ENCODE measurements around the gene CARD11.

Gene CARD11

GRCh38 chr7:2985866-2986265, 57.8 kb downstream of the CARD11 start:
- Mint-ChIP-seq H3K36me3 (ENCODE audit: low read depth) (no peaks in the 10 kb centered on the region), H3K4me3 (no peak overlapping the region), H3K4me1 (peaks cover 21% of the 10 kb centered on the region), H3K27me3 (ENCODE audit: low read depth, poor library complexity) (peaks cover 2% of the 10 kb centered on the region), H3K27ac (no peak overlapping the region), H3K9me3 (peaks cover 38% of the 10 kb centered on the region)
- DNase-seq: no peak
- TF ChIP-seq, protein P1, sequence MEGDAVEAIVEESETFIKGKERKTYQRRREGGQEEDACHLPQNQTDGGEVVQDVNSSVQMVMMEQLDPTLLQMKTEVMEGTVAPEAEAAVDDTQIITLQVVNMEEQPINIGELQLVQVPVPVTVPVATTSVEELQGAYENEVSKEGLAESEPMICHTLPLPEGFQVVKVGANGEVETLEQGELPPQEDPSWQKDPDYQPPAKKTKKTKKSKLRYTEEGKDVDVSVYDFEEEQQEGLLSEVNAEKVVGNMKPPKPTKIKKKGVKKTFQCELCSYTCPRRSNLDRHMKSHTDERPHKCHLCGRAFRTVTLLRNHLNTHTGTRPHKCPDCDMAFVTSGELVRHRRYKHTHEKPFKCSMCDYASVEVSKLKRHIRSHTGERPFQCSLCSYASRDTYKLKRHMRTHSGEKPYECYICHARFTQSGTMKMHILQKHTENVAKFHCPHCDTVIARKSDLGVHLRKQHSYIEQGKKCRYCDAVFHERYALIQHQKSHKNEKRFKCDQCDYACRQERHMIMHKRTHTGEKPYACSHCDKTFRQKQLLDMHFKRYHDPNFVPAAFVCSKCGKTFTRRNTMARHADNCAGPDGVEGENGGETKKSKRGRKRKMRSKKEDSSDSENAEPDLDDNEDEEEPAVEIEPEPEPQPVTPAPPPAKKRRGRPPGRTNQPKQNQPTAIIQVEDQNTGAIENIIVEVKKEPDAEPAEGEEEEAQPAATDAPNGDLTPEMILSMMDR (IDR thresholded peaks at IDR 0.05): no peak

DNA sequence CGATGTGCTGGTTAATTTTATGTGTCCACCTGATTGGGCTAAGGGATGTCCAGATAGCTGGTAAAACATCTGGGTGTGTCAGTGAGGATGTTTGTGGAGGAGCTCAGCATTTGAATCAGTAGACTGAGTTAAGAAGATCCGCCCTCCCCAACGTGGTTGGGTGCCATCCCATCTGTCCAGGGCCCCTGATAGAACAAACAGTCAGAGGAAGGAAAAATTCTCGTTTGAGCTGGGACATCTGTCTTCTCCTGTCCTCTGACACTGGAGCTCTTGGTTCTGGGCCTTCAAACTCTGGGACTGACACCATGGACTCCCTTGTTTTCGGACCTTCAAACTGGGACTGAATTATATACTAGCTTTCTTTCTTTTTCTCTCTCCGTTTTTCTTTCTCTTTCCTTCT, 59.6 kb downstream of the CARD11 start:
- Mint-ChIP-seq H3K9me3 (peaks cover 24% of the 10 kb centered on the region), H3K36me3 (ENCODE audit: low read depth) (no peaks in the 10 kb centered on the region), H3K4me3 (no peak overlapping the region), H3K27ac (peak overlapping the region; percentile 89), H3K4me1 (peaks cover 29% of the 10 kb centered on the region), H3K27me3 (ENCODE audit: low read depth, poor library complexity) (peaks cover 10% of the 10 kb centered on the region)
- no peak for DNase-seq
- TF ChIP-seq, protein P1 (IDR thresholded peaks at IDR 0.05): no peak

DNA sequence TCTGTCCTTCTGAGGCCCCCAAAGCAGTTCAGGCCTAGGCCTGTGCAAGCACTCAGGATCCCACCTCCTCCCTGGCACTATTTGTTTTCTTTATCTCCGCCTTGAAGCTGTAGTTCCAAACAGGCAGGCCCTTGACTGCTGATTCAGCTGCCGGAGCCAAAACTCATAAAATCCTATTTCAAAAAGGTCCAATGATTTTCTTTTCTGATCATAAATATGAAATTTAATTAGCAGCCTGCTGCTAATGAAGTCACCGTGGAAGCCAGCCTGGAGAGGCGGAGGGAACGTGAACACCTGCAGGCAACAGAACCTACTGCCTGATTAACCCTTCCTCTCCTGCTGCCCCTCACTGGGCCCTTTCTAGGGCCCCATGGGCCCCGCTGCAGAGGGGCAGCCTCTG, 60.1 kb downstream of the CARD11 start:
- TF ChIP-seq, protein P1 (IDR thresholded peaks at IDR 0.05): no peak
- DNase-seq: no peak
- Mint-ChIP-seq H3K4me1 (peaks cover 34% of the 10 kb centered on the region), H3K36me3 (ENCODE audit: low read depth) (no peaks in the 10 kb centered on the region), H3K9me3 (peaks cover 21% of the 10 kb centered on the region), H3K4me3 (no peak overlapping the region), H3K27me3 (ENCODE audit: low read depth, poor library complexity) (peaks cover 11% of the 10 kb centered on the region), H3K27ac (peak overlapping the region; percentile 89)

DNA sequence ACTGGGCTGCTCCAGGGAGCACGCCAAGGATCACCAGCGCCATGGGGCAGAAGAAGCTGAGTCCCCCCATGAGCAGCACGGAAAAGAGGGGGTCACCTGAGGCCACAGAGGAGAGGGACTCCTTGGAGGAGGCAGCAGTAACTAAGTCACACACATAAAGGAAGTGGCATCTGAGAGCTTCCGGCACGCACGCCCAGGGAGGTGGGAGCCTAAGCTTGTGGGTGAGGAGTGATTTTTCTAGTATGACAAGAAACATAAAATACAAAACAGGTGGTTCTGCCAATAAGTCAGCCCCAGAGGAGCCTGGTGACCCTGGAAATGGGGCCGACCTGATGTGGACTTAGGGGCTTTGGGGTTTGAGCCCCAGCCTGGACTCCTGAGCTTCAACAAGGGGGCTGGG, 60.8 kb downstream of the CARD11 start:
- H3K4me1 Mint-ChIP-seq: peaks cover 41% of the 10 kb centered on the region
- no peak overlapping the region for H3K27ac Mint-ChIP-seq
- no peak for DNase-seq
- TF ChIP-seq, protein P1 (IDR thresholded peaks at IDR 0.05): no peak
- no peak overlapping the region for H3K4me3 Mint-ChIP-seq
- H3K36me3 Mint-ChIP-seq (ENCODE audit: low read depth): no peaks in the 10 kb centered on the region
- H3K9me3 Mint-ChIP-seq: peaks cover 13% of the 10 kb centered on the region
- peaks cover 11% of the 10 kb centered on the region for H3K27me3 Mint-ChIP-seq (ENCODE audit: low read depth, poor library complexity)

DNA sequence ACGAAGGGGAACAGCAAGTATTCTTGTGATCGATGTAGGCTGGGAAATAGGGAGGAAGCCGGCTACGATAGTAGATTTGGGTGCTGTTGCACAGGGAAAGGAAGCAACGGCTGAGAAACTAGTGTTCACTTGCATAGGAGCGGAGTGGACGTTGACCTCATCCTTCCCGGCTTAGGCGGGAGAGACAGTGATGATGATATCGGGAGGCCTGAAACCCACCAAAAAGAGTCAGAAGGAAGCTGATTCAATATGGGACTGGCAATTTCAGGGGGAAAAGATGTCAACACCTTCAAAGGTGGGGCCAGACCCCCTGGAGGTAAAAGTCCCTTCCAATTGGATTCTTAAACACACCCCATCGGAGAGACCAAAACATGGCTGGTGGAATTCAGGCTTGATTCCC, 61.3 kb downstream of the CARD11 start:
- Mint-ChIP-seq H3K9me3 (peaks cover 12% of the 10 kb centered on the region), H3K4me1 (peaks cover 41% of the 10 kb centered on the region), H3K4me3 (no peak overlapping the region), H3K27ac (no peak overlapping the region), H3K27me3 (ENCODE audit: low read depth, poor library complexity) (peaks cover 14% of the 10 kb centered on the region), H3K36me3 (ENCODE audit: low read depth) (no peaks in the 10 kb centered on the region)
- no peak for DNase-seq
- TF ChIP-seq, protein P1 (IDR thresholded peaks at IDR 0.05): no peak

DNA sequence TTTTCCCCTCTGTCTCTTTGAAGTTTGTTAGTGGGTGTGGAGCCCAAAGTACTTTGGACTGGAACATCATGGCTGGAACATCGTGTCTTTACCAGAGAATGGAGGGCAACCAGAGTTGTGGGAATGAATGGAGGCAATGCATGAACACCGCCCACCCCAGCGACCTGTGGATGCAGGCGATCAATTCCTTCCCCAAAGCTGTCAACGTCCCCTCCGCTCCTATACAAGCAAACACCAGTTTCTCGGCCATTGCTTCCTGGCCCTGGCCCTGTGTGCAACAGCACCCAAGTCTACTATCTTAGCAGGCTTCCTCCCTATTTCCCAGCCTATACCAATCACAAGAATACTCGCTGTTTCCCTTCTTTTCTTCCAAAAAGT, 62.6 kb downstream of the CARD11 start:
- Mint-ChIP-seq H3K27me3 (ENCODE audit: low read depth, poor library complexity) (peaks cover 17% of the 10 kb centered on the region), H3K9me3 (no peaks in the 10 kb centered on the region), H3K36me3 (ENCODE audit: low read depth) (no peaks in the 10 kb centered on the region), H3K4me1 (peaks cover 41% of the 10 kb centered on the region), H3K4me3 (no peak overlapping the region), H3K27ac (no peak overlapping the region)
- TF ChIP-seq, protein P1 (IDR thresholded peaks at IDR 0.05): no peak
- no peak for DNase-seq

Data from nephron progenitor cell (in vitro differentiated cells).